EL (cell line): ENCODE results near the gene NEK7.

Experiments
- DNase-seq: peaks from one replicate; pipeline ENCODE4 v3.0.0-alpha.2; 2016

NEK7 gene

DNA sequence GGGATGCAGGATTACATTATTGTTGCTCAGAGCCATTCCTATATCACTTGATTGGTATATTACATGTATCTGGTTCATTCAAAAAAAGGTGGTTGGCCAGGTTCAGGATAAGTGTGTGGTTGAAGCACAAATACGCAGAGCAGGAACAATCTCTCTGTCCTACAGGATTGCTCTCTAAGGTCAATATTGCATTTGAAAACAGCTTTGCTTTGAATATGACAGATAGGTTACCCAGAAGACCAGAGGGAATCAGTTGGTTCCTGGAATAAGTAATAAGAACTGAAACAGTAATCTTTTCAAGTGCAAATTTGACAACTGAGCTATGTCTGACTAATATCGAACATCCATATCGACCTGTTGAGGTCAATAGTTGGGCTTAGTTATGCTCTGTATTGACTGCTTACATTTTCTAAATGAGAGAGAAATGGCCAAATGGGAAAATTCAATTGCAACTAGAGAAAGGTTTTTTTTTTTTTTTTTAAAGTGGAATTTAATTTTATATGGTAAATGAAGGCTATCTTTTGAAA lies 206.9 kb downstream of the NEK7 start:
- no peak for DNase-seq

DNA sequence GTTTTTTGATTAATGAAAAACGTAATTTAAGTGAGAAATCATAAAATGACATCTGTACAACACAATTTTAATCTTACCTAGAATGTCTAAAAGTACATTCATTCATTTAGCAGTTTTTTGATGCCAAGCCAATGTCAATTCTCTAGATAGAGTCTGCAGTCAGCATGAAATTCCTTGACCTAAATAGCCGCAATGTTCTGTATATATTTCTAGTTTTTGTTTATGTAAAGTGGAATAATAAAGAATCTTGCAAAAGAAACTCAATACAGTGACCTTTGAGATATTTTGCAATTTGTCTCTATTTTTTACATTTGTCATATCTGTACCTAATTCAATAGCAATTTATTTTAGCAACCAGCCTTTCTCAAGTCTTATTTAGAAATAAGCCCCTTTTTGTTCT lies 207.7 kb downstream of the NEK7 start:
- no peak for DNase-seq

DNA sequence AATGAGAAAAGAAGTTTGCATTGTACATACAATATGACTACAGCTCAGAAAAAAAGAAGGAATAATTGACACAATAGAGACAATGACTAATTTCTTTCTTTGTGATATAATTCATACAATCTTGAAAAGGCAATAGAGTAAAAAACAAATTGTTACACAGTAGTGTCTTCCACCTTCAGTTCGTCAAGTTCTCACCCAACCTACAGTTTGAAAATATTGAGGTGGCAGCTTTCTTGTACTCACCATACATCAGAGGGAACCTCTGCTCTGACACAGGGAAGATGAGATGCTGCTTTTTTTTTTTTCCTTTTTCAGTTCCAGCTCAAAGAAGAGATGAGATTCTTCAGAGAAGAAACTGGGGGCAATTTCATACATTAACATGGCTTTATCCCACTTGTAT lies 210.5 kb downstream of the NEK7 start:
- no peak for DNase-seq

DNA sequence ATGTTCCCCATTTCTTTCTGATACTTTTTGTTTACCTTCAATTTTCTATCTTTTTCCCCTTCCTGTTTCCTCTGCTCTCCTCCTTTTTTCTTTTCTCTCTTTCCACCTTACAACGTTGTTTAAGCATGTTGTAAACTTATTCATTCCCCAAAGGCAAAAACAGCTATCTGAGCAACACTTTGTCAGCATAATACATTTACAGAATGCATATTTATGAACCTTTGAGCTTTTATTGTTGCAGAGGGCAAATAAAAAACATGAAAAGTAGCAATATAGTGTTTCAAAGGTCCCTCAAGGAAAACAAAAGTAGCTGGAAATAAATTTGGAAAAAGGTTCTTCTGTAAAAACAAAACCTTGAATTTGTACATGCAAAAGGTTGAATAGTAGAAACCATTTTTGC lies 214.2 kb downstream of the NEK7 start:
- no peak for DNase-seq
